HuH-7 (cell line): Measurements from ENCODE around the gene TACR2.
A peak's percentile ranks its signal among the peaks of the same experiment; 100 is the strongest.

Source experiments
- DNase-seq: peaks from one replicate; pipeline ENCODE4 v3.0.0; 2011; ENCODE audit warnings: low spot score

TACR2 gene

DNA sequence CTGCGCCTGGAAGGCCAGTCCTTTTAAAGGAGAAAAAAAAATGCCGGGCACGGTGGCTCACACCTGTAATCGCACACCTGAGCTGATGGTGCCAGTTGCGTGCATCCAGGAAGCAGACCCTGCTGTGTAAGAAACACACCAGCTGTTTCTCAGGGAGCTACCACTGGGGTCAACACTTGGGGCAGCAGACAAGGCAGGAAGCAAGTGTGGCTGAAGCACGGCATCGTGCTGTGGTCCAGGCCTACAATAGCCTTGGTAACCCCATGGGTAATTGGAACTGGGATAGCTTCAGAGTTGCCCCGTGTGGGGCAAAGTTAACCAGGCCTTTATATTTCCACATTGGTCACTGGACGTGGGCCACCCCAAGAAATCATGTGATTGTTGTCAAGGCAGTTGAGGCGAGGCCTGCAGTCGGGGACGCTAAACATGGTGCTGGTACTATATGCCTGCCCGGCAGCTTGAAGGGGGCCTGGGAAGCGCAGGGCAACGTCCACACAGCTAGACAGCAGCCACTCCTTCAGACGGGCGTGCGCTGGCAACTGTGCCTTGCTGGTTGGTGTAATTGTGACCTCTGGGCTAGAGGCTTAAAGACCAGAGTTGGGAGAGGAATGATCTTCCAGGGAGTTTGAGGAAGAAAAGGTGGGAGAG lies 2.5 kb upstream of the TACR2 start:
- no peak for DNase-seq

- peak; percentile 32 for DNase-seq
Measured at GRCh38 chr10:69418052-69418752, 1.5 kb upstream of the TACR2 start.

DNA sequence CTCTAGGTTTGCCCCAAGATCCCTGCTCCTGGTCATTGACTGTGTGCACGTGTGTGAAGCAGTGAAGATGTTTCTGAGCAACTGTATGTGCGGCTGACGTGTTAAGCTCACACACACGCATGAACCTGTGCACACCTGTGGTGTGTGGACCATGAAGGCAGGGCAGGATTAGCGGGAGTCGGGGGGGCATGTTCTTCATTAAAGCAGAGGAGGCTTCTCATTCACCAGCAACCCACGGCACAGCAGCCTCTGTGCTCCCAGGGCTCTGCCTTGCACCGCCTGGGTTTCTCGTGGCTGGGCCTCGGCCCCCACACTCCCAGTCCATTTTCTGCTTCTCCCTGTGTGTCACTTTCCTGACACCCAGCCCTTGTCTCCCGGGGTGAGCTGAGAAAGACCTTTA lies 824 bp upstream of the TACR2 start:
- no peak for DNase-seq

- no peak for DNase-seq
Measured at GRCh38 chr10:69415951-69416350, 767 bp downstream of the TACR2 start.

DNA sequence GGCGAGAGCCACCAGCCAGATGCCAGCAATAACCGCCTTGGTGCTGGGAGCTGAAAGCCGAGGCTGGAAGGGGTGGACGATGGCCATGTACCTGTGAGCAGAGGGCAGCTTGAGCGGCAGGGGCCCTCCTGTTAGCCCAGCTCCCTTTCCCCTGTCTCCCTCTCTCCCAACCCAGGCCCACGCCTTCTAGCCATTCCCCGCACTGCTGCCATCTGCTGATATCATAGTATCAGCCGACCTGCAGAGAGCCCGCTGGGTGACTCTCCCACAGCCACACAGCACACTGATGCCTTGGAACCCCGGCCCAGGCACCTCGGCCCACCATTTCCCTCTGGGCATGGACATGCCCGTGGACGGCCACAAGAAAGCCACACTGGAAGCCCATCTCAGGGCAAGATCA lies 1.7 kb downstream of the TACR2 start:
- no peak for DNase-seq

DNA sequence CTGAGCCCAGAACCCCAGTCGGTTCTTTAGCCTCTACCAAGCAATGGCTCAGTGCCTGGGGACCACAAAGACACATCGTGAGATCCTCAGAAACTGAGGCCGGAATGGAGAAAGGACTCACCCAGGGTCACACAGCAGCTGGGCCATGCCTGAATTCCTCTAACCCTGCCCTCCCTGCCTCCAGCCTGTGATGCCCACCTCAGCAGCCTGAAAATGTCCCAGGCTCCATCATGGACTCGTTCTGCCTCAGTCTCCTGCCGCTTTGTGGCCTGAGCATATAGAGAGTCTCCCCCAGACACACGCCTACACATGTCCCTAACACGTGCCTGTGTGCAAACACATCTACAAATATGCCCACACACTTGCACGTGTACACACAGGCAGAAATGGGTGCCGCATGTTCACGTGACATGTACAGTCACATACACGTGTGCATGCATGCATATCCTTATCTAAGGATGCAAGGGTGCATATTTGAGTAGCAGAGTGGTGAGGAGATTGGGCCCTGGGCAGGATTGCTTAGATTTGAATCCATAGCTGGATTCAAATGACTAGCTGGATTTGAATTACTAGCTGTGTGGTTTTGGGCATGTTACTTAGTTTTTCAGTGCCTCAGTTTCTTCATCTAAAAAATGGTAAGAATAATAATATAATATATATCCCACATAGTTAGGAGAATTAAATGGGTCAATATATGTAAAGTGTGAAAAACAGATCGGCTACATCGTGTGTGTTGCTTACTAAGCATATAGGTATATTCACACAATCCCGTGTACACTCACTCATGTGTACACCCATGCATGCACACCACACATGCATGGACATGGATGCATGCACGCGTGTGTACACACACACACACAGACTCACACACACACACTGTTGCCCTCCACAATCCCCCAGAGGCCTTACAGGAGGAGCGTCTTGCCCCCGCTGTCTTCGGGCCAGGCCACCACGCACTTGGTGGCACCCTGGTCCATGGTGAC lies 2.4 kb downstream of the TACR2 start:
- DNase-seq = no peak

DNA sequence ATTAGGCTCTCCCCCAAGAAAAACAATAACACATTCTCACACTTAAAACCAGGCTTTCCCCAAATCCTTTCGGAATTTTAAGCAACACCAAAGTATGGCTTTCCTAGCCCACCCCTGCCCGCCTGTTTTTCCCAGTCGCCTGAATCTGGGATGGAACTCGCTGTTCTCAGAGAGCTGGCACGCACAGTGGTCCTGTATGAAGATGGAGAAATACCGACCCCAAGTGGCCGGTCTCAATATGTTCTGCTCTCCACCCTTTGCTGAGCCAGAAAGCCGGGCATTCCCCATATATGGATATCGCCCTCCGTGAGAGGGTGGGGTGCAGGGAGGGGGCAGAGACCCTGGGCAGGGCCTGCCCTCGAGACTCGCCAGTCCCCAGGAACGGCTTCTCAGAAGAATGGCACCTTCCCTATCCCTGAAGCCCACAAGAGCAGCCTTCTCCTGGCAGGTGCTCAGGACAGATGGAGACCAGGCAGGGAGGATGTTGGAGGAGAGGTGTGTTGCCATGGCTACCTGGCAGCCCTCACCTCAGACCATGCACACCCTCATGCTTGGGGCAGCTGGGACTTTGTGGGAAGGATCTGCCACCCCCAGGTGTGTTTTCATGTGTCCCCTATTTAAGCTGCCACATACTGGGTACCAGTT lies 3.4 kb downstream of the TACR2 start:
- DNase-seq = peak; percentile 68

DNA sequence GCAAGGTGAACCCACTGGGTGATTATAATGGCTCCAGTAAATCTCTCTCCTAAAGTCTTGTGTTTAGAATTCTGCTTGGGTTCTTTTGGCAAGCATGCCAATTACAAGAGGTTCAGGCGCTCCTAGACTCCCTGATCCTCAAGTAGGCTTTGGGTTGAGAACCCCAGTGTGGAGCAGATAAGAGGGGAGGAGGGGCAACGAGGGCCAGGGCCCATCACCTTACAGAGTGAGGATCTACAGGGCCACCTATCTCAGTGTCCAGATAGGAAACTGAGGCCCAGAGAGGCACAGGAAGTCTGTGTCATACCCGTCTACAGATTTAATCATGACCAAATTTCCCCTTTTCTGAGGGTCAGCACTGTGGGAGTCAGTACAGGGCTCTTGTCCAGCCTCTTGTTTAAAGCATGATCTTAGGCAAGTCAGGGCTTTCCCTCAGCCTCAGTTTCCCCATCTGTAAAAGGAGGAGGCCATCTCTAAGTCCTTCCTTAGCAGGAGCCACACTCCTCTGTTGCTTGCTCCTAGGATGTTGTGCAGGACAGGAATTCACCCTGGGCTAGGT lies 4.4 kb downstream of the TACR2 start:
- DNase-seq = no peak

- DNase-seq = no peak
Measured at GRCh38 chr10:69411476-69411875, 5.2 kb downstream of the TACR2 start.

- no peak for DNase-seq
Measured at GRCh38 chr10:69410487-69410886, 6.2 kb downstream of the TACR2 start.

DNA sequence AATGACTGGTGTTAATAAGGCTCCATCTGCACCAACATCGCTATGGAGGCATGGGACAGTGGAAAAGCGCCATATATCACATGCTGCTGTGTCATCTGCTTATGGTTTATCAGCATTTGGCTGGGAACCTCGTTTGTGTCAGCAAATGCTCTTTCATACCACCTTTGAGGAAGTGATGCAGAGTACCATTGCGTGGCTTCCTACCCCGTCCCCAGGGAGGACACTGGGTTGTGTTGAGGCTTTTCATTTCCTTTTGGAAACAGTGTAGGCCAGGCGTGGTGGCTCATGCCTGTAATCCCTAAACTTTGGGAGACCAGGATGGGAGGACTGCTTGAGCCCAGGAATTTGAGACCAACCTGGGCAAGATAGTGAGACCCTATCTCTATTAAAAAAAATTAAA lies 6.8 kb downstream of the TACR2 start:
- no peak for DNase-seq

DNA sequence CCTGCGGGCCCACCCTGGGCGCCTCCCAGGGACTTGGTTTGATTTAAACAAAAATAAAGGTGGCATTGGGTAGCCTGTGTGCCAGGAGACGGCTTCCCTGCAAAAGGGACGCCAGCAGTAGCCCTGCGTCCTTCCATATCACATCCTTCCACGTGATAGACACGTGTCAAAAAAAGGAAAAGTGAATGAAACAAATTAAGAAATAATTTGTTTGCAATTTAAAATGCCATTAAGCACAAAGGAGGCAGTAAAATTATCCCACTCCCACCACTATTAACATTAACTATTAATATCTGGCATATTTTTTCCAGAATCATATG lies 7.6 kb downstream of the TACR2 start:
- no peak for DNase-seq

DNA sequence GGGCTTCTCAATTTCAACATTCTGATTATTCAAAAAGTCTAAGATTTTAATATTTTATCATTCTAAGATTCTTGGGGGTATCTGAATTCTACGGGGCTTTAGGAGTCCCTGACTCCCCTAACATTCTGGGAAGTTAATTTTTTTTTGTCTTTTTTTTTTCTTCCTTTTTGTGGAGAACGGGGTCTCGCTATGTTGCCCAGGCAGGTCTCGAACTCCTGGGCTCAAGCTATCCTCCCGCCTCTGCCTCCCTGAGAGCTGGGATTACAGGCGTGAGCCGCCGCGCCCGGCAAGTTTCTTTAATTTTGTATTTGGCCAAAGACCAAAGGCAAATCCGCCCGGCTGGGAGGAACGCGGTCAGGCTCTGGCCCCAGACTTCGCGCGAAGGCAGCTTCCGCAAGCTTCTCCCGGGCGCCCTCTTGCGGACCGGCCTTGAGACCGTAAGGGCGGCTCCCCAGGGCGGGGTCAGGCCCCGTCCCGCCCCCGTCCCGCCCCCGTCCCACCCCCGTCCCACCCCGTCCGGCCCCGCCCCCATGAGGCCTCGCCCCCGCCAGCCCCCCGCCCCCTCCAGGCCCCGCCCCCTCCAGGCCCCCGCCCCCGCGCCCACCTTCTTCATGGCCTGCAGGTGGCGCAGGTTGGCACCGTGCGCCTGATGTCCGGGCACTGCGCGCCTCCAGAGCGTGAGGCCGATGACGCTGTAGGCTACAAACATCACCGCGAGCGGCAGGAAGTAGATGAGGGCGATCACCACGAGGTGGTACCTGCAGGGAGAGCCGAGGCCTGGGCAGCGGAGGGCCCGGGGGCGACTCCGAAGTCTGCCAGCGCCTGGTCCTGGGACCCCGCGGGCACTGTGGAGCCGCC lies 8.2 kb downstream of the TACR2 start:
- peak; percentile 81 for DNase-seq

DNA sequence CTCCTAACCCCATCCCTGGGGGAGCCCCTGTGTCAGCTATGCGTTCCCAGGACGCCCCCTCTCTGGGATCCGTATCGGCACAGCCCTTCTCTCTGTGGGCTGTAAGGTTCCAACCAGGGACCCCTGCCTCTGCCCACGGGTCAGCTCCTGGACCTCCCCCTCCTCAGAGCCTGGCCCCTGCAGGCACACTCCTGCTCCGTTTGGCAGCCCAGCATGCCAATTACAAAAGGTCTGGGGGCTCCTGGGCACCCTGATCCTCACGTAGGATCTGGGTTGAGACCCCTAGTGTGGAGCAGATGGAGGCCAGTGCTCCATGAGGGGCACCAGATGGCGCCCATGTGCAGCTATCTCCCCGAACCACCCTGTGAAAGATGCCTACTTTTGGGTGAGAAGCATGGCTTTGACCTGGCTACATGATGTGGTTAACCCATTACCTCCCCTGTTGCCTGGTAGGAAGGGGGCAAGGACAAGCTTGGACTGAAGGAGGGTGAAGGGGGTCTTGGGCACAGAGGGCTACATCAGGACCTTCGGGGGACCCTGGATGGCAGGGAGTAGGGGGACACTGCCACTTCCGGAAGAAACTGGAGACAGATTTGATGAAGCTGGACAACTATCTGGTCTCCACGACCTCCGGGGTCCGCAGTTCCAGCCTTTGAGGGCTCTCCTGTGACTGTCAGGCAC lies 9.0 kb downstream of the TACR2 start:
- peak; percentile 63 for DNase-seq

GRCh38 chr10:69406816-69407580 lies 9.7 kb downstream of the TACR2 start:
- DNase-seq = no peak

DNA sequence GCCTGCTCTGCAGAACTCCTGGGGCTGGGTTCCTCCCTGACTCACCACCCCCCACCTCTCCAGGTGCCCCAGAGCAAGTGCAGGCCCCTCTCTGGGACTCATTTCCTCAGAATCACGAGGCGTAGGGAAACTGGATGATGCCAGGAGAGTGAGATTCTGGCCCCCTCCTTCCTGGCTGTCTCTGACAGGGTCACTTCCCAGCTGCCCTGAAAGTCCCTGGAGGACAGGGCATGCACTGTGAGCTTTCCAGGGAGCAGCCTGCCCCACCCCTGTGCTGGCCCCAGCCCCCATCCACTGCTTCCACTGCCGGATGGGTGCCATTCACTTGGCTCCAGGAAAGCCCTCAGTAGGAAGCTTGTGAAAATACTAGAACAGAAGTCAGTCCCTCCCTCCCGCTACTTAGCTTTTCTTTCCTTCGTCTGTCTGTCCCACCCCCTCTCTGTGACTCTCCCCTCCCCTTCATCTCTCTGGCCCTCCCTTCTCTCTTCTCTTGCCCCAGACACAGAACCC lies 10.4 kb downstream of the TACR2 start:
- DNase-seq = no peak

GRCh38 chr10:69405221-69405620 lies 11.5 kb downstream of the TACR2 start:
- no peak for DNase-seq

- no peak for DNase-seq
Measured at GRCh38 chr10:69404786-69405185, 11.9 kb downstream of the TACR2 start.

DNA sequence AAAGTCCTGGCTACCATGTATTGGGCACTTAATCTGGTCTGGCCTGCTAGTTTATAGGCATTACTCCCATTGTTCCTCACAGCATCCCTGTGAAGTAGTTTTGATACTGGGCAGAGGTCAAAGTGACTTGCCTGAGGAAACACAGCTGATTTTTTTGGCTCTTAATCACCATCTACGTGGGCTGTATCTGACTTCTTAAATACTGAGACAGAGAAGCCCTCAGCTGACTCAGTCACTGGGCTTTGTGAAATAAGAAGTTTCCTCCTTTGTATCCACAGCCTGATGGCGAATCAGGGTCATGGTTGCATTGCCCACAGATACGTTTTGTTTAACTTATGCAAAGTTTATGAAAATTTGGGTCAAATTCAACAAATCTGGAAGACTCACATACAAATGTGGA lies 13.2 kb downstream of the TACR2 start:
- no peak for DNase-seq

DNA sequence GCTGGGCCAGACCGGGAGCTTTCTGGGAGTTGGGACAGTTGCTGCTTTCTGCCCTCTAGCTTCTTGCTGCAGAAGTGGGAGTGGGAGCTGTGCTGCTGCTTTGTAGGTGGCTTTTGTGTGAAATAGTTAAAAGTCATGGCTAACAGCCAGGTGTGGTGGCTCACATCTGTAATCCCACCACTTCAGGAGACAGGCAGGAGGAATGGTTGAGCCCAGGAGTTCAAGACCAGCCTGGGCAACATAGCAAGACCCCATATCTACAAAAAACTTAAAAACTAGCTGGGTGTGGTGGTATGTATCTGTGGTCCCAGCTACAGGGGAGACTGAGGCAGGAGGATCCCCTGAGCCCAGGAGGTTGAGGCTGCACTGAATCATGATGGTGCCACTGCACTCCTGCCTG lies 13.7 kb downstream of the TACR2 start:
- DNase-seq = no peak
